Stimulated activated CD4-positive, alpha-beta T cell treated with anti-CD3 and anti-CD28 coated beads, Interleukin-1b, Interleukin-23, amount 100 ng/mL, for 1 hour (primary cell): ENCODE results near the gene ARNT2.

ENCODE experiments used
- DNase-seq, 2 donors: peaks; one replicate each; pipeline ENCODE4 v3.0.0-alpha.2; 2020; ENCODE audit warnings: low read depth in 2 of 2

The ARNT2 gene

GRCh38 chr15:80514071-80514780 lies 110.0 kb downstream of the ARNT2 start:
- no peak for DNase-seq

DNA sequence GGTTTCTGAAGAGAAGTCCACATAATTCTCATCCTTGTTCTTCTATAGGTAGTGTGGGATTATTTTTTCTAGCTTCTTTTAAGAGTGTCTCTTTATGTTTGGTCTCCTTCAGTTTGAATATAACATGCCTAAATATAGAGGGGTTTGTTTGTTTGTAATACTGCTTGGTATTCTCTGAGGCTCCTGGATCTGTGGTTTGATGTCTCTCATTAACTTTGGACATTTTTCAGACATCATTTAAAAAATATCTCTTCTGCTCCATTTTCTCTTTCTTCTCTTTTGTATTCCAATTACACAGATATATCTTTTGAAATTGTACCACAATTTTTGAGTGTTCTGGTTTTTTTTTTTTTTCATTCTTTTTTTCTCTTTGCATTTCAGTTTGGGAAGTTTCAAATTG lies 113.1 kb downstream of the ARNT2 start:
- no peak for DNase-seq

DNA sequence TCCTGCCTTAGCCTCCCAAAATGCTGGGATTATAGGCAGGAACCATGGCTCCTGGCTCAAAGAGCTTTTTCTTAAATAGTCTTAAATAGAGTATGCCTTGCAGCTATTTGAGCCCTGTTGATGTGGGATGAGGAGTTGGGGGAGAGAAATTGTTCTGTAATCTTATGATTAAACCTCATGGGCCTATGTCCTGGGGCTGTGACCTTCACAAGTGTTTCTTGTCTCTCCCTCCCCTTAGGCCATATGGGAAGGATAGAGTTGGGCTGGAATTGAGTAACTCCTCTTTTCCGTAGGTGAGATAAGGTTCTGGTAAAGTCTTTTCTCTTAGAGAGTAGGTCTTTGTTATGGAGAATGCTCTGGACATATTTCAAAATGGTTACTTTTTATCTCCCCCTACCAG lies 114.3 kb downstream of the ARNT2 start:
- DNase-seq = no peak

DNA sequence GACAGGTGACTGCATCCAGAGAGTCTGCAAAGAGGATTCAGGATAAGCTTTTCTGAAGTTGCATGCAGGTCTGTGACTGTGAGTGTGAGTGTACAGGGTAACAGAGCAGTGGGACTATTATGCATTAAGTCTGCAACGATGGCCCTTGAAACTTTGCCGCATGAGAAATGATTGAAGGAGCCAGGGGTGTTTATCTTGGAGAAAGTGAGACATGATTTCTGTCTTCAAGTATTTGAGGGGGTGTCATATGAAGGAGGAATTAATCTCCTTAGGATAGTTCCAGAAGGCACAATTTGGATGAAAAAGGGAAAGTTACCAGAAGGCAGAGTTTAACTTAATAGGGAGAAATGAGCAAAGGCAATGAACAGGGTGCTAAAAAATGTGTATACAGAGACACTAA lies 119.6 kb downstream of the ARNT2 start:
- DNase-seq = no peak

- DNase-seq = no peak
Observed at GRCh38 chr15:80525853-80526252, 121.7 kb downstream of the ARNT2 start.

DNA sequence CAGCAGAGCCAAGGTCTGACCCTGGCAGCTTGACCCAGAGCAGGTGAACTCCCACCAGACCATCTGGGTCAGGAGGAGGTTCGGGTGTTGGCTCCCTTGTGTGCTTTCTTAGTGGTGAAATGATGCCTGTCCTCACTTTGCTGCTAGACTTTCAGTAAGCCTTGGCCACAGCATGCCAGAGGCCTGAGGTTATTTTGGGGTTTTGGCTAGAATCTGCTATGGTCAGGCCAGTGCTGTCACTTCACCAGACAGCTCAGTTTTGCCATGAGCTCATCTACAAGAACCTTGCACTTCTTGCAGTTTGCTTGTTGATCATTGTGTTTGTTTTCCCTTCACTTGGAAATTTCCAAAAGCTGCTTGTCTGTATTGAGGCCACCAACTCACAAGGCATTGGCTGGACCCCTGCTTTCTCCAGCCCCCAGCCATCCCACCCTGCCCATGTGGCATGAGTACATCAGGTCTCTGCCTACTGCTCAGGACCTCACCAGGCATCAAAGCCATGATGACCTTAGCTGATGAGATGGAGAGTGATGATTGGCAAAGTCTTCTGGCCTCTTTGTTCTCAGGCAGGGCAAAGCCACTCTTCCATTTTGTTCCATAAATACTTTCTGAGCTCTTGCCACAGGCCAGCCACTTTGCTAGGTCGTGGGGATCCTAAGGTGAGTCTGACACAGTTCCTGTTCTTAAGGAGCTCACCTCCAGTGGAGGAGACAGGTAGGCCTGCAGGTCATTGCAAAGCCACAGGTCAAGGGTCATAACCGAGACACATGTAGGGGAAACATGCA lies 122.6 kb downstream of the ARNT2 start:
- DNase-seq = no peak

GRCh38 chr15:80527406-80527805 lies 123.2 kb downstream of the ARNT2 start:
- DNase-seq = no peak

DNA sequence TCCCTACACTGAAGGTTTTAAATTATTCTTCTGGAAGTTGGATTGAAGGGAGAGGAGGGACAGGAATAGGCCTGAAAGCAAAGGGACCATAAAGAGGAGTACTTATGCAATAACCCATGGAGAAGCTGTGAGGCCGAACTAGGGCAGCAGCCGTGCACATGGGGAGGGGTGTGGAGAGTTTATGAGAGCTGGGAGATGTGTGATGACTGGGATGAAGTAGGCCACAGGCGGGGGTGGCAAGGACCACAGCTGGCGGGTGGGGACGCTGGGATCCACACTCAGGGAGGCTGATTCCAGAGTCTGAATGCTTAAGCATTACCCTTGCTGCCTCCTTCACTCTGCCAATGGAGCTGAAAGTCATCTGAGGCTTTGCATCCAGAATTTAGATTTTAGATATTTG lies 123.8 kb downstream of the ARNT2 start:
- DNase-seq = no peak

DNA sequence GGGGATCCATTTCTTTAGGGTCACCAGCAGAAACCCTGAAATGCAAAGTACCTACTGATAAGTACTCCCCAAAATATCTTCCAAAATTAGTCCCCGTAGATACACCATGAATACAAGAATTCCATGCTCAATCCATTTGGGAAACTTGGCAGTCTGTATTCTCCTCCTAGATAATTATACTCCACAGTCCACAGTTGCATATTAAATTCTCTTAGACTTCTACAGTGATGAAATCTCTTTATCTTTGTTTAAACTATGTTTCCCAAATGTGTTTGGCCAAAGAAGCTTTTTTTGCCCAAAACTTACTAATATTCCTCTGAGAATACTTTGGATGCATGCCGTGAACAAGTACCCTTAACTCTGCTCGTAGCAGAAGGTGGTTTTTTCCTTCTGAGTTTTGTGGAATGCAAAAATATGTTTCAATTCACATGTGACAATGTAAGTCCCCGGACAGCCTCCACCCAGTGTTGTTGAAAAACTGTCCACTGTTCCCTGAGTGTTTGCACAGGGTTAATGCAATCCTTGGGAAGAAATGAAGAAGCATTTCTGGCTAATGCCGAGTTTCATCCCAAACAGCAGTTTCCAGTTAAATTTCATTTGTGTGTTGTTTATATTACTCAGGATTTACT lies 126.7 kb downstream of the ARNT2 start:
- DNase-seq = no peak

GRCh38 chr15:80531388-80531787 lies 127.2 kb downstream of the ARNT2 start:
- no peak for DNase-seq

- no peak for DNase-seq
Observed at GRCh38 chr15:80531796-80532195, 127.6 kb downstream of the ARNT2 start.

GRCh38 chr15:80533790-80534333 lies 129.7 kb downstream of the ARNT2 start:
- no peak for DNase-seq

GRCh38 chr15:80536231-80536630 lies 132.0 kb downstream of the ARNT2 start:
- no peak for DNase-seq

GRCh38 chr15:80536716-80537115 lies 132.5 kb downstream of the ARNT2 start:
- DNase-seq = no peak

DNA sequence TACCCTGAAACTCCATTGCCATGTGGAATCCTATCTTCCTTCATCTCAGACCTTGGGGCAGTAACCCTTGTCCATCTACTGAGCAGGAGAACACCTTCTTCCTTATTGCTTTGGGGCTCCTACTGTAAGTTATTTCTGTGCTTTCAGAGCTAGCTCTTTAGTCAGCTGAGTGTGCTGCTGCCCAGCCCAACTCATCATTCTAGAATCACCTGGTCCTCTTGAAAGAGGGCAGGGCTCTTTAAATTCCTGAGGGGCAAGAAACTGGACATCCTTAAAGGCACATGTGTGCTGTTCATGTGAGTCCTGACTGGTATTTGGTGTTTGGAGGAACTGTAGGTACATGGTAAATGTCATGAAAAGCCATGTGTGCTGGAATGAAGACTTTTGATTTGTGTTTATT lies 140.9 kb downstream of the ARNT2 start:
- DNase-seq = no peak

DNA sequence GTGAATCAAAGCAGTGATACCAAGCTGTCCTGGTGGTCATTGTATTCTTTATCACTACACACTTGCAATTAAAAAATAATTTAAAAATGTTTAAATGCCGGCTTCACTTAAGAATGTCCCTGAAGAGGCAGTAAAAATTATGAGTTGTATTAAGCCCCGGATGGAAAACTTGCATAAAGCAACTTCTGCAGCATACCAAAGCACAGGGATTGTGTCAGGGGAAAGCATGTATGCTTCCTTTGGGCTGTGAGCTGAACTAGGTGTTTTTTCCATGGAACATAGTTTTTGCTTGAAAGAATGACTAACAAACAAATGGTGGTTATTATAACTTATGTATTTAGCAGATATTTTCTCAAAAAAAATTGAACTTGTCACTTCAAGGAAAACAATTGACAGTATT lies 143.1 kb downstream of the ARNT2 start:
- DNase-seq = no peak

DNA sequence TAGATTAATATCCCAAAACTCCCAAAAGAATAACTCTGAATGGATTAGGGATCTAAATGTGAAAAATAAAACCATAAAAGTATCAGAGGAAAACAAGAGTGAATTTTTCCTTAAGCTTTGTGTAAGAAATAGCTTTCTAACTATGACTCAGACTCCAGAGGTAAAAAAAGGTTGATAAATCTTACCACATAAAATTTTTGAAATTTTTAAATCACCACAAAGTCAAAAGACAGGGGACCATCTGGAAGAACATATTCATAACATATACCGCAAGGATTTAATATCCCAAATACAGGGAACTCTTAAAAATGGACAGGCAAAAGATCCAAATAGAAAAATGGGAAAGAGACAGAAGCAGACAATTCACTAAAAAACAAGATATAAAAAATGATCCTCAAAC lies 145.0 kb downstream of the ARNT2 start:
- no peak for DNase-seq

- no peak for DNase-seq
Observed at GRCh38 chr15:80549654-80550053, 145.5 kb downstream of the ARNT2 start.

DNA sequence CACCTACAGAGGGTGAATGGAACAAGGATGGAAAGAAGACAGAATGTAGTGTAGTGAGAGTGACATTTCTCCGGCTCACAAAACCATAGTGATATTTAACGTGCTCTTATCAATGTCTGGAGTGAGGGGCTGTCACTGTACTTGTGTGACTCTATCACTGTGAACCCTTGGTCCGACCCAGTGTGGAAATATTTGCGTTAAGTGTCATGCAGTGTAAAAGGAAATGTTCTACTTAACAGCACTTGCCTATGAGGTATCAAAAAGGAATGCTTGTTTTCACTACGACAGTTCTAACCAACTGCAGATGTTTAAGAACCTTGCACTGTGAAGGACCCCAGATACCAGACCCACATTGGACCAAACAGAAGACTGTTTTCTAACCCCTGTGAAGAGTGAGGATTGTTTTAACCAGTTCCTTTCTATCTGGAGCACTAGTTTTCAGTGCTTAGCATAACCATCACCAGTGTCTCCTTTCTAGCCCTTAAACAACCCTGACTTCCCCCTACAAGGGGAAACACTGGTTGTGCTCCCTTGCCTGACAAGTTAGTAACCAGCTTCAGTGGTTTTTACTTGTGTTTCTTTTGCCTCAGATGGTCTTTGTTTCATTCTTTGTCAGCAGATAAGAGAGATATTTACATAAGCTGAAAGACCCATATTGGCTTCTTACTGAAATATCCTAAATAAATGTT lies 146.2 kb downstream of the ARNT2 start:
- no peak for DNase-seq

GRCh38 chr15:80550908-80551260 lies 146.7 kb downstream of the ARNT2 start:
- DNase-seq = no peak

DNA sequence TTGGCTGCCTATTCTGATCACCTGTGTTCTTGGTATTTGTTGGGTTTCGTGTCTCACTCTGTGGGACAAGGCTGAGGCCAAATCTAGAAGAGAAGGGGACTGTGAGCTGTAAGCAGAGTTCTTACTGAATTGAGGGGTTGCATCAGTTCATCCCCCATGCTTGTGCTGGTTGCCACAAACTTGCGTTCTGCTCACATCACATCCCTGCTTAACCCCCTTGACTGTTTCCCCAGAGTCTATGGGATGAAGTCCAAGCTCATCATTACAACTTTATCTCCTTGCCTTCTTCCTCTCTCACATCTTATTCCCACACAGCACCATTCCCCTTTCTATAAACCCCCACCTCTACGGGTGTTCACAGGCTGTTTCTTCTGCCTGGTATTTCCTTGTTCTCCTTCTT lies 147.2 kb downstream of the ARNT2 start:
- no peak for DNase-seq

DNA sequence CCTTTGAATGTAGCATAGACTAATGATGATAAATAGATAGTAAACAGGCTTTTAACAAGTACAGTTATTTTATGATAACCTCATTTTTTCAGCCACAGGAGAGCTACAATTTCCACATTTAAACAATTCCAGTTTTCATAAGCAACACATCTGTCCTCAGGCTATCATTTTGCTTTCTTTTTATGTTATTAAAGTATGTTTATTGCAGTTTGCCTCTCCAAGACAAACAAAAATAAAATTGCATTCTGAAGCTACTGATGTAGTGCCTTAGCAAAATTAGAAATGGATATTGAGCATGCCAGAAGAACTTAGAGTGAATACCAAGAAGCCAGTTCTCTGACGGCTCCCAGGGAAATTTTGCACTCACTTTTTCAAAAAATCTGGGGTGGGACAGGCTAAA lies 150.4 kb downstream of the ARNT2 start:
- no peak for DNase-seq
